ENCODE measurements around the gene RAB3IL1. TPM values are rescaled to one million over a fixed set of nuclear protein-coding genes. Genes with fewer than 3 reads are reported as not detected.

Gene RAB3IL1
- total and polyA plus RNA-seq, 9 of the 15 experiments (the other 6 are each of a cell fraction or from before 2014, with no cell fraction given) = 0.15 to 42.6 (median 15.5) TPM

DNA sequence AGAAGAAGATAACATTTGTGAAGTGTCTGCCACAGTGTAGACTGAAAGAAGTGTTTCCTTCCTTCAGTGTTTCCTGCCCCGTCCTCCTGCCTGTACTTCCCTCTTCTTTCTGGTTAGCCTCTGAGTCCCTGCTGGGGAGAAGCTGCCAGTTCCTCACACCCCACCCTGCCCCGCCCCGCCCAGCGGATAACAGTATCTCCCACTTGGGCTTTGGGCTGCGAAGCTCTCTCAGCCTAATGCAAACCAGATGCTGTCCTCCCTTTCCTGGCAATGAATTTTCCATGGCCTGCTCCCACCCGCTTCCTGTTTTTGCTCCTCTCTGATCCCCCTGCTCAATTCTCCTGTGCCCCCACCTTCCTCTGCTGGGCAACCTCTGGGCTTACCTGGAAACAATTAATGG, 5.2 kb upstream of the RAB3IL1 start (continued):
- TF ChIP-seq, protein P1, sequence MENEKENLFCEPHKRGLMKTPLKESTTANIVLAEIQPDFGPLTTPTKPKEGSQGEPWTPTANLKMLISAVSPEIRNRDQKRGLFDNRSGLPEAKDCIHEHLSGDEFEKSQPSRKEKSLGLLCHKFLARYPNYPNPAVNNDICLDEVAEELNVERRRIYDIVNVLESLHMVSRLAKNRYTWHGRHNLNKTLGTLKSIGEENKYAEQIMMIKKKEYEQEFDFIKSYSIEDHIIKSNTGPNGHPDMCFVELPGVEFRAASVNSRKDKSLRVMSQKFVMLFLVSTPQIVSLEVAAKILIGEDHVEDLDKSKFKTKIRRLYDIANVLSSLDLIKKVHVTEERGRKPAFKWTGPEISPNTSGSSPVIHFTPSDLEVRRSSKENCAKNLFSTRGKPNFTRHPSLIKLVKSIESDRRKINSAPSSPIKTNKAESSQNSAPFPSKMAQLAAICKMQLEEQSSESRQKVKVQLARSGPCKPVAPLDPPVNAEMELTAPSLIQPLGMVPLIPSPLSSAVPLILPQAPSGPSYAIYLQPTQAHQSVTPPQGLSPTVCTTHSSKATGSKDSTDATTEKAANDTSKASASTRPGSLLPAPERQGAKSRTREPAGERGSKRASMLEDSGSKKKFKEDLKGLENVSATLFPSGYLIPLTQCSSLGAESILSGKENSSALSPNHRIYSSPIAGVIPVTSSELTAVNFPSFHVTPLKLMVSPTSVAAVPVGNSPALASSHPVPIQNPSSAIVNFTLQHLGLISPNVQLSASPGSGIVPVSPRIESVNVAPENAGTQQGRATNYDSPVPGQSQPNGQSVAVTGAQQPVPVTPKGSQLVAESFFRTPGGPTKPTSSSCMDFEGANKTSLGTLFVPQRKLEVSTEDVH (IDR thresholded peaks at IDR 0.05; ENCODE audit: low read depth, partially characterized antibody) = no peak
- TF ChIP-seq ZNF253 (CRISPR knock-in tag; conservative IDR thresholded peaks at IDR 0.05) (no peak), ZNF175 (CRISPR knock-in tag; IDR thresholded peaks at IDR 0.05; ENCODE audit: low read depth) (no peak), PREB (CRISPR knock-in tag; IDR thresholded peaks at IDR 0.05) (no peak), DIDO1 (tag; IDR thresholded peaks at IDR 0.05; ENCODE audit: low read depth) (no peak), GATAD2A (IDR thresholded peaks at IDR 0.05) (no peak), BRF1 (IDR thresholded peaks at IDR 0.05; ENCODE audit: borderline replicate concordance, extremely low read depth, insufficient read length) (no peak), ZNF512 (tag; IDR thresholded peaks at IDR 0.05) (no peak), RERE (CRISPR knock-in tag; IDR thresholded peaks at IDR 0.05; ENCODE audit: borderline replicate concordance) (no peak), POLR2G (IDR thresholded peaks at IDR 0.05; ENCODE audit: low read depth, low read length) (no peak), GABPB1 (CRISPR knock-in tag; IDR thresholded peaks at IDR 0.05) (0 out of 2 replicates have a peak, but pooled peaks have one; percentile 27), ETS1 (conservative IDR thresholded peaks at IDR 0.05; ENCODE audit: control insufficient read depth, low read depth, low read length) (no peak), DACH1 (IDR thresholded peaks at IDR 0.05; ENCODE audit: partially characterized antibody) (no peak), RUNX1 (IDR thresholded peaks at IDR 0.05; ENCODE audit: low read depth) (no peak), PHF8 (IDR thresholded peaks at IDR 0.05; ENCODE audit: borderline replicate concordance, low read length) (no peak), MAZ (CRISPR knock-in tag; conservative IDR thresholded peaks at IDR 0.05 in 1 of 2, IDR thresholded peaks at IDR 0.05 in 1 of 2) (peak; percentile 25 to 69; a peak in 2 of 4 replicates)

Data from K562 (cell line).